ACHN (cell line): Measurements from ENCODE around the gene DAAM2.

Experiments used
- DNase-seq: peaks from one replicate; pipeline ENCODE4 v3.0.0-alpha.2; 2015
- in situ Hi-C: cut with HindIII; loops from 2 replicates; pipeline ENCODE4 v1.10.0; 2017; ENCODE audit warnings: low sequenced_read_pairs, low pct_ligation_motif_present, low pct_unique_long_range_greater_than_20kb

Gene DAAM2

DNA sequence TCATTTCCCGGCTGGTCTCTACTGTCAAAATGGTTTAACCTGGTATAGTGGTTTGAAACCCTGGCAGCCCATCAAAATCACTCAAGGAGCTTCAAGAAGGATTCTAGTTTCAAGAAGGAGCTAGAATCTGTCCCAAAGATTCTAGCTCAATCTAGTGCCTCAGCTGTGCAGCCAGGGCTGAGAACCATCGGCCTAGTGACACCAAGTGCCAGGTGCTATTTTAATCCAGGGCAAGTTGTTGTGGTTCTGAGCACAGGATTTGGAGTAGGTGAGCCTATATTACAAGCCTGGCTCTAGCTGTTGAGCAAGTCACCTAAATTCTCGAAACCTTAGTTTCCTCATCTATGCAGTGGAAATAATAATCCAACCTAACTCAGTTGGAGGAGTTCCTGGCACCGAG is 138.4 kb downstream of the DAAM2 start:
- in situ Hi-C loops, result no loop called here
- no peak for DNase-seq

DNA sequence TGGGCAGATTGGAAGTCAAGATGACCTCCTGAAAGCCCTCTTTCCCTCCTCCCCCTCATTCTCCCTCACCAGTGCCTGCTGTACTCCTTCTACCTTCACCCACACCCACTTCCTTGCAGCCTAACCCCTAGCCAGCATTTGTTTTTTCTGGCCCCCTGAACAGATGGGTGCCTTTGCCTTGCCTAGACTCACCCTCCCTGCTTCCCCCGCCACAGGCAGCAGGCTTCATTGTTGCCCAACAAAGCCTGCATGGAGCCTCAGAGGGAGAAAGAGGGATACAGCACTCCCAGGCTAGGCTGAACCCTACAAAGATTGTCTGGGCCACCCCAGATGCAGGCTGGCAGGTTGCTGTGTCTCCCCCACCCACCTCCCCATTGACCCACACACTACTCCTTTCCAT is 139.4 kb downstream of the DAAM2 start:
- DNase-seq, result no peak
- in situ Hi-C loops, result no loop called here

- no peak for DNase-seq
Measured at GRCh38 chr6:39932386-39932910, 140.3 kb downstream of the DAAM2 start.

DNA sequence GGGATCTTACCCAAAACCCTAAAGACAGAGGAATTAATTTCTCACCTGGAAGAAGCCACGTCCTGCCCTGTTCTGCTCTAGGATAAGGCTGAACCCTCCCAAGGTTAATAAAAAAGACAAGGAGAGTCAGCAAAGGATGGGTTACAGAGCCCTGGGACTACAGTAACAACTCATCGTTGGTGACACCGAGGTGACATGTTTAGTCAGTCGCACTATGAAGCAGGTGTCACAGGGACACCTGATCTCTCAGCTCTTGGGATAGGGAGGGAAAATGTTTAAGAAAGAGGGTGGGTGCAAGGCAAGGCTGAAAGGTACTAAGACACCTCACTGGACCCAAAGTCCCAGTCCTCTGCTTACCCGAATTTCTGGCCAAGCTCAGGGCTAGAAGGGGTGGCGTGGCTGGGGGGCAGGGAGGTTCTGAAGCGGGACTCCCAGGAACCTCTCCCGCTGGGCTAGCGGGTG is 141.5 kb downstream of the DAAM2 start:
- in situ Hi-C loops, result no loop called here
- DNase-seq, result no peak

More at GRCh38 chr6:39932386-39932910, 140.3 kb downstream of the DAAM2 start:
- in situ Hi-C loops, result no loop called here

GRCh38 chr6:39934131-39934757 is 142.1 kb downstream of the DAAM2 start, which contains the start of gene MOCS1:
Gene MOCS1 (minus strand): TSS chr6:39934462. CDS start chr6:39934417, 45 bp downstream.
- DNase-seq, result peak; percentile 70
- in situ Hi-C loops, result no loop called here

DNA sequence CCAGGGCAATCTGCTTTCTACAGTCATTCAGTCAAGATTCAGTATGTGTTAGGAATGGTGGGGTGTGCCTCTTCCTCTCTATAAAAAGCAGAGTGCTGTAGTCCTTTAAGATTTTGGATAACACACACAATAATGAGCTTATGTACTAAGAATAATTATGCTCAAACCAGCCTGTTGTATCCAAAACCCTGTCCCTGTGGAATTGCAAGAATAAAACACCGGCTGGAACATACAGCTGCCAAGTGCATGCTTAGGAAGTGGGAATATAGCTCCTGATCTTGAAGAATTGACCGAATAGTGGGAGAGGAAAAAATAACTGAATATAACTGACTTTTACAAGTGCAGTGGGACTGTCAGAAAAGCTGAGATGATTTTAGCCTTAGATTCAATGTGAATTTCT is 143.1 kb downstream of the DAAM2 start:
- DNase-seq, result no peak
- in situ Hi-C loops, result no loop called here

DNA sequence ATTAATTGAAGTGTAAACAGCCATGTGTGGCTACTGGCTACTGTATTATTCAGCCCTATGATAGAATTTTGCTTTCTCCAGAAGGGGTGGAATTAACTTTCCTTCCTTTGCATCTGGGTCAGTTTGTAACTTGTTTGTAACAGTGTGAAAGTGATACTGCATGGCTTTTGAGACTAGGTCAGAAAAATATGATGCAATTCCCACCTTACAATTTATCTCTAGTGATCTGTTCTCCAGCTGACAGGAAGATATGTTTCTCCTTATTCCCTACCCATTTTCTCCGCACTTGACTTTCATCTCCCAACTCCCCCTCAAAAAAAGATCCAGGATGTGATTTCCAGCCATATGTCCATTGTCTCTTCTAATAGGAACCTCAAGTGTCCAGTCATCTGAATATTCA is 144.7 kb downstream of the DAAM2 start:
- DNase-seq, result no peak
- in situ Hi-C loops, result no loop called here

DNA sequence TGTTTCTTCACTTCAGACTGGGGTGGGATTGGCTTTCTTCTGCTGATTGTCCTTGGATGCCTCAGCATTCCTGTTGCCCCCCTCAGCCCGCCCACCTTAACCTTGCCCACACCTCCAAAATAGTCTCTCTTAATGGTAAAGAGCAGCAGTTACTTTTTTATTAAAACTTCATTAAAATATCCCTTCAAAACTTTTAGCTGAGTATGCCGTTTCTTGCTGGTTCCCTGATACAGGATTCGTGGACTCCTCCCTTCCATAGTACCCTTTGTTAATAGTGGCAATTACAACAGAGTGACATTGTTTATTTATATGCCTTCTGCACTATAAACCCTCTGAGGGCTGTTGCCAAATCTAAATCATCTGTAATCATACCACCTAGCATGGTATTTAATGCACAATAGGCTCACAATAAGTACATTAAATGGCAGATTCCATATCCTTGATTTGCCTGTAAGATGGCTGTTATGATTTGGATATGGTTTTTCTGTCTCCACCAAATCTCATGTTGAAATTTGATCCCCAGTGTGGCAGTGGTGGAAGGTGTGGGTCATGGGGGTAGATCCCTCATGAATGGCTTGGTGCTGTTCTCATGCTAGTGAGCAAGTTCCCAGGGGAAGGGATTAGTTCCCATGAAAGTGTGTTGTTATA is 145.6 kb downstream of the DAAM2 start:
- in situ Hi-C loops, result no loop called here
- no peak for DNase-seq

DNA sequence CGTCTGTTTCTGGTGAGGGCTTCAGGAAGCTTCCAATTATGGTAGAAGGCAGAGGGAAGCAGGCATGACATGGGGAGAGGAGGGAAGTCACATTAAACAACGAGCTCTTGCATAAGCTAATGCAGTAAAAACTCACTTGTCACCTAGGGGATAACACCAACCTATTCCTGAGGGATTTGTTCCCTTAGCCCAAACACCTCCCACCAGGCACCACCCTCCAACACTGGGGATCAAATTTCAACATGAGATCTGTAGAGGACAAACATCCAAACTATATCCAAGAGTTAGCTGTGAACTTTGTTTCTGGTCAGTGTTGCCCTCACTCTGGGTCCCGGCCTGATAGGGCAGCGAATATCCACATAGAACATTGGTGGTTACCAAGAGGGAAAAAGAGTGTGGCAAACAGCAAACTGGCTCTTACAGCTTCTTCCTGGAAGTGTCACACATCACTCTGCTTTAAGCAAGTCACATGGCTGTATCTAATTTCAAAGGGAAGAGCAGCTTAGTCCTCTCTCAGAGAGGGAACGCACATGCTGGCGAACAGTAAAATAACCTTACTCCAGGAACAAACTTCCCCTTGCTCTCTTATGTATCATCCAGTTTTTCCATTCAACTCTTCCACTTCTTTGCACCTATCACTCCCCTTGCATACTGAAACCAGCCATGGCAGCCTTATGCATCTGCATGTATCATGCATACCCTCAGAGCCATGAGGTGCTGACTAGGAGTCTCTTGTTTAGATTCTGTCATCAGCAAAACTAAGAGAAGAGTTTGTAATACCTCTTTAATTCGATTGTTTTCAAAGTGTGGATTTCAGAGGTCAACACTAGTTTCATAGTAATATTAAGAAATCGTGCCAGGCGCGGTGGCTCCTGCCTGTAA is 146.8 kb downstream of the DAAM2 start:
- no peak for DNase-seq
- in situ Hi-C loops, result no loop called here

DNA sequence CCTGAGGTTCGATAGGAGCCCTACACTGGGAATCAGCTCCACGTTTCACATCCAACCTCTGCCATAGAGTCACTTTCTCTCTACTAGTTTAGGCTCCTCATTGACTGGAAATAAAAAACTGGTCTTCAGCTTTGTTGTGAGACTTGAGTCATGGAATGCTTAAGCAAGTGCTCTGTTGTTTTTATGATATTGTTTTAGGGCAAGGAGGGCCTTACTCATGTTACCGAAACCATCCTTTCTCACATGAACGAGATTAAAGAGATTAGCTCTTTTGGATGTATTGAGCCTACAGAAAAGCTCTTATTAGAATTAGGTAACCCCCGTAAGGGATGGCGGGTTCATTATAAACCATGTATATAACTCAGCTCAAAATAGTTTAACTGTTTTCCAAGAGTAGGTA is 149.0 kb downstream of the DAAM2 start:
- no peak for DNase-seq
- in situ Hi-C loops, result no loop called here

DNA sequence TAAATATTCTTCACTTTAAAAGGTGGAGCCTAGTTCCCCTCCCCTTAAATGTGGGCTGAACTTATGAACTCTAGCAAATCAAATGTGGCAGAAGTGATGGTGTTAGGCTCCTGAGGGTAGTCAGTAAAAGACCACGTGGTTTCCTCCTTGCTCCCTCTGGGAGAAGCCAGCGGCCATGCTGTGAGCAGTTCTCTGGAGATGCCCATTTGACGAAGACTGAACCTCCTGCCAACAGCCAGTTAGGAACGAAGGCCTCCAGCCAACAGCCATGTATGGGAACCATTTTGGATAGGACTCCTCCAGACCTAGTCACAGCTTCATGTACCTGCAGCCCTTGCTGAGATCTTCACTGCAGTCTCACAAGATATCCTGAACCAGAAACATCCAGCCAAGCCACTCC is 149.6 kb downstream of the DAAM2 start:
- in situ Hi-C loops, result no loop called here
- no peak for DNase-seq

GRCh38 chr6:39942903-39943580 is 150.9 kb downstream of the DAAM2 start:
- DNase-seq, result no peak
- in situ Hi-C loops, result no loop called here

DNA sequence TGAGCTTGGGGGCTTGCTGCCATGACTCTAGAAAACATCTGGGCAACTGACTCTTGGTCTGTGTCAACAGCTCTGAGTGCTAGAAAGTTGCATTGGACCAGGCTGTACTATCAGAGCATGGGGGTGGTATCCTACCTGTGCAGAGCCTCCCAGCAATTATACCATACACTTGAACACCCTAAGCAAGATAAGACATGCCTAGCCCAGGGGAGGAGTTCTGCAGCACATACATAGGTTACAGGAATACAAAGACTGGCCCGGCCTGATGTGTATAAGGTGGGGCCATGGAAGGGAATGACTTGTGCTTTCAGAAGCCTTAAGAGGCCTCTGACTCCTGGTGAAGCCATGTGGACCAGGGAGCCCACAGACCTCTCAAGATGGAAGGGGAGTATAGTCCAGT is 153.4 kb downstream of the DAAM2 start:
- DNase-seq, result no peak
- in situ Hi-C loops, result no loop called here

DNA sequence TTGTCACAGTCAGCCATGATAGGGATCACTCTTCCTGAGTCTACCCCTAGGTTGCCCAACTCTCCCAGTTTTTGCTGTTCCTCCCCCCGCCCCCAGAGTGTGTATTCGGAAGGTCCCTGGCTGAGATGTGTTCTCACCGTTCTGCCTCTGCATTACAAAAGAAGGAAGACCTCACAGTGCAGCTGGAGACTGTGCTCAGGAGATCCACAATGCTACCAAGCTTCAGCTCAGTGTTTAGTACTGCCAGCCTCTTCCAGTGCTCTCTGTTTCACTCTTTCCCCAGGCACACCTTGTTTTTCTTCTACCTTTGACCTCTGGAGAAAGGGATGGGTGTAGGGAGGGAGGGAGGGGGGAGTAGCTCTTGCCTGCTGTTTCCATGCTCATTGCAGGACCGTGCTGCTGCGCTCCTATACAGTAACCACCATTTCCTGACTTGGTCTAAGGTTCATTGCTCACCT is 155.5 kb downstream of the DAAM2 start:
- in situ Hi-C loops, result no loop called here
- DNase-seq, result no peak

- in situ Hi-C loops, result no loop called here
- DNase-seq, result no peak
Measured at GRCh38 chr6:39948199-39948791, 156.1 kb downstream of the DAAM2 start.

DNA sequence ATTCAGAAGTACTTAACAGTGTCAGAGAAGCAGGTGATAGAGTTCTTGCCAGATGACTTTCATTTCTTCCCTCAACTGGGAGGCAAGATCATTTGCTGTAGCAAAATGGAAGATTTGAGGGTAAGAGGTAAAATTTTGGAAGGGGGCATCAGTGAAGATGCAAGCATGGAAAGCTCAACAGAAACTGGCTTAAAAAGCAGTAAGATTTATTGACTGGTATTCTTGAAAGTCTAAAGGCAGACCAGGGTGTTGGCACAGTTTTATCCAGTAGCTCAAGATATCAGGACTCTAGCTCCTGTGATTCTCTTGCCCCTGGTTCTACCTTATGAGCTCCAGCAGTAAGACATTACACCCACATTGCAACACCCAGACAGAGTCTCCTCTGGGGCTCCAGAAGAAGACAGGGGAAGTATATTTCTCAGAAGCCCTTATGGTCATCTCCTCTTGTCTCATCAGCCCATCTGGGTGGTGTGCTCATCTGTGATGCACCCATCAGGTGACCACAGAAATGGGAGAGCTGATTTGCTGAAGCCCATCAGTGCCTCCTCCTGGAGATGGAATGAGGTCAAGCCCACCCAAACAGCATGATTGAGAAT is 158.0 kb downstream of the DAAM2 start:
- DNase-seq, result no peak
- in situ Hi-C loops, result no loop called here

DNA sequence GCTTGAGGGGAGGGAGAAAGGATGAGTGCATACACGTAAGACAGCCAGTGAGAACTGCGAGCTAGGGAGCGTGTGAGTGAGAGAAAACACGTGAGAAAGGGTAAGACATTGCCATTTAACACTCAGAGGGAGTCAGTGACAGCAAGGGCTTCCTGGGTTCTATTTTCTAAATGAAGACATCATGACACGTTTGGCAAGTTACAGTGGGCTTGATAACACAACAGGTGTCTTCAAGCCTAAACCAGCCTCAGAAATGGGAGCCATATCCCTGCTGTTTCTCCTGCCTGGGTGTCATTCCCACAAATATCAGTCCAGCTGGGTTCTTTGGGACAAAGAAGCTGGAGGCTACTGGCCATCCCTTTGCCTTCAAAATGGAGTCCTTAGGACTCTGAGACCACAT is 159.0 kb downstream of the DAAM2 start:
- DNase-seq, result no peak
- in situ Hi-C loops, result no loop called here

DNA sequence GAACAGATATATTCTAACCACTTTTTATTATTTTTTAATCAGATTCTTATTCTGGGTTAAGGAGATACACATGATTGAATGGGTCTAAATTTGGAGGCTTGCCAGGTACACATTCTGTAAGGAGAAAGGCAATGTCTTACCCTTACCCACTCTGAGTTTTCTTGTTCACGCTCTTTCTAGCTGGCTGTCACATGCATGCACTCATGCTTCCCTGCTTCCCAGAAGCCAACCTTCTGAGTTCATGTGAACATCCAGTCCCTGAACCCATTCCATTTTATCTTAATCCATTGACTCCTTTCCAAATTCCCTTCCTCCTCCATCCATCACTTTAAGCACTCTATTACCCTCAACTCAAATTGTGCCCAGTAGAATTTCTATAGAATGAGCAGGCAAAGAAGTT is 159.5 kb downstream of the DAAM2 start:
- in situ Hi-C loops, result no loop called here
- no peak for DNase-seq
